Activated CD4-positive, CD25-positive, alpha-beta regulatory T cell treated with anti-CD3 and anti-CD28 coated beads, Interleukin-2, amount 50 U/mL, for 24 hours (primary cell): ENCODE data around the gene LILRA1.
"Not testable (repeated sequence)": the region's sequence is repeated elsewhere in the genome, so short reads cannot be mapped to it uniquely, and the experiment has no call there.

Experiments used
- ATAC-seq, 2 donors: fragments of 150-1000 bp; cut with Tn5 transposase; one replicate each; pipeline ENCODE4 v1.10.0; 2021; ENCODE audit warnings: mild to moderate bottlenecking in 1 of 2, moderate library complexity in 1 of 2

LILRA1 gene

DNA sequence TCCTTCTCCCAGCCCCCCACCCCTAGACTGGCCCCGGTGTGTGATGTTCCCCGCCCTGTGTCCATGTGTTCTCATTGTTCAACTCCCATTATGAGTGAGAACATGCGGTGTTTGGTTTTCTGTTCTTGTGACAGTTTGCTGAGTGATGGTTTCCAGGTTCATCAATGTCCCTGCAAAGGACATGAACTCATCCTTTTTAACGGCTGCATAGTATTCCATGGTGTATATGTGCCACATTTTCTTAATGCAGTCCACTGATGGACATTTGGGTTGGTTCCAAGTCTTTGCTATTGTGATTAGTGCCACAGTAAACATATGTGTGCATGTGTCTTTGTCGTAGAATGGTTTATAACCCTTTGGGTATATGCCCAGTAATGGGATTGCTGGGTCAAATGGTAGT, 15.2 kb upstream of the LILRA1 start:
- not testable (repeated sequence) for ATAC-seq

DNA sequence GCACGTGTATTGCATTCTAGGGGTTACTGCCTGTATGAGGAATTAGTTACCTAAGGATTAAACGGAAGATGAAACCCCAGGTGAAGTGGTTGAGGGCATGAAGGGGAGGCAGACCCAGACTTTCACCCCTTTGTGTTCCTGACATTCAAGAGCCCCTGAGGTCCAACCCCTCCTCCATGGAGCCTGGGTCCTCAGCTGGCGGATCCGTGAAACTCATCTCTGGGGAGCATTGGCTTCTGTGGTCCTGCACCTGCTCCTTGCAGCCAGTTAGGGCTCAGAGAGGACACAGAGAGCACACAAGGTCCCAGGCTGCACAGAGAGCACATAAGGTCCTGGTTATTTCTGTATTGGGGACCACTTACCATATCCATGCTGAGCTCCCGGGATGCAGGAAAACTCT, 7.0 kb upstream of the LILRA1 start:
- ATAC-seq, result no peak

DNA sequence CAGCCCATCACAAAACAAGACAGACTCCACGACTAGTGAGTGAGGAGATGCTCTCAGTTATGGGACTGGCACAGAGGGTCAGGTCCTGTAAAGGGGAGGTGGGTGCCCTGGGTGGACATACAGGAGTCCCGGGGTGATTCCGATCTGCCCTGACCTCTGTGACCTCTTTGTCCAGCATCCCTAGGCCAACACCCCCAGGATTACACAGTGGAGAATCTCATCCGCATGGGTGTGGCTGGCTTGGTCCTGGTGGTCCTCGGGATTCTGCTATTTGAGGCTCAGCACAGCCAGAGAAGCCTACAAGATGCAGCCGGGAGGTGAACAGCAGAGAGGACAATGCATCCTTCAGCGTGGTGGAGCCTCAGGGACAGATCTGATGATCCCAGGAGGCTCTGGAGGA, 6.4 kb upstream of the LILRA1 start:
- ATAC-seq, result no peak

DNA sequence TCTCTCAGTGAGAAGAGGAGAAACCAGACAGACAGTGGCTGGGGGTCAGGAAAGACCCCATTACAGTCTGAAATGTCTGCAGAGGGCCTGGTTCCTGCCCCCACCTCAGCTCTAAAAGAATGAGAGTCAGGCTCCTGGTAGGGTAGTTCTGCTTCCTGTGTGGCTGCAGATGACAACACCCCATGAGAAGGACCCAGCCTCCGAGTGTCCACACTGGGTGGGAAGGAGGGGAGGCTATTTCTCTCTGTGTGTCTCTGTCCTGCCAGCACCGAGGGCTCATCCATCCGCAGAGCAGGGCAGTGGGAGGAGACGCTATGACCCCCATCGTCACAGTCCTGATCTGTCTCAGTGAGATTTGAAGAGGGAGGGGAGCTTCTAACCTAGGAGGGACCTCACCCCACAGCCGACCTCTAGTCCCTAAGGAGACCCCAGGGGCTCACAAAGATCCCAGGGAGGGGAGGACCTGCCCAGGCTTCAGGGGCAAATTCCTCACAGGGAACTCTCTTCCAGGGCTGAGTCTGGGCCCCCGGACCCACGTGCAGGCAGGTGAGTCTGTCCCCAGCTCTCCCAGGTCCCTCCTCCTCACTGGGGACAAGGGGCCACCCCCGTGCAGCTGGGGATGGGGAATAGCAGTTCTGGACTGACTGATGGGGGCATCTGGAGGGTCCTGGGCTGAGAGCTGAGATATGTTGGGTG, 647 bp downstream of the LILRA1 start:
- ATAC-seq, result not testable (repeated sequence)

DNA sequence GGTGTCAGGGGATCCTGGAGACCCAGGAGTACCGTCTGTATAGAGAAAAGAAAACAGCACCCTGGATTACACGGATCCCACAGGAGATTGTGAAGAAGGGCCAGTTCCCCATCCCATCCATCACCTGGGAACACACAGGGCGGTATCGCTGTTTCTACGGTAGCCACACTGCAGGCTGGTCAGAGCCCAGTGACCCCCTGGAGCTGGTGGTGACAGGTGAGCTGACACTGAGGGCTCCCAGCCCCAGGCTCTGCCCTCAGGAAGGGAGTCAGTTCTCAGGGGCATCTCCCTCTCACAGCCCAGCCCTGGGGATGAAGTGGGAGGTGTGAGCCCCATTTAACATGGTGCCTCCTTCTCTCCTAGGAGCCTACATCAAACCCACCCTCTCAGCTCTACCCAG, 1.3 kb downstream of the LILRA1 start:
- no peak for ATAC-seq

DNA sequence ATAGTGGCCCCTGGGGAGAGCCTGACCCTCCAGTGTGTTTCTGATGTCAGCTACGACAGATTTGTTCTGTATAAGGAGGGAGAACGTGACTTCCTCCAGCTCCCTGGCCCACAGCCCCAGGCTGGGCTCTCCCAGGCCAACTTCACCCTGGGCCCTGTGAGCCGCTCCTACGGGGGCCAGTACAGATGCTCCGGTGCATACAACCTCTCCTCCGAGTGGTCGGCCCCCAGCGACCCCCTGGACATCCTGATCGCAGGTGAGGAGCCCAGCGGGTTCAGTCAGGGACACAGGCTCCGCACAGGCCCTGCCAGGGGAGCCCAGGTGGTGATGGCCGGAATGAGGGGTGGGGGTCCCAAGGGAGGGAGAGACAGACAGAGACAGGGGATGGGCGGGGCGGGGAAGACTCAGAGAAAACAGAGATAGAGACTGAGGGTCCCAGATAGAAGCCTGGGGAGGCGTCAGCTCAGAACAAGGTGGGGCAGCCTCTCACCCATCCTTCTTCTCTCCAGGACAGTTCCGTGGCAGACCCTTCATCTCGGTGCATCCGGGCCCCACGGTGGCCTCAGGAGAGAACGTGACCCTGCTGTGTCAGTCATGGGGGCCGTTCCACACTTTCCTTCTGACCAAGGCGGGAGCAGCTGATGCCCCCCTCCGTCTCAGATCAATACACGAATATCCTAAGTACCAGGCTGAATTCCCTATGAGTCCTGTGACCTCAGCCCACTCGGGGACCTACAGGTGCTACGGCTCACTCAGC, 2.4 kb downstream of the LILRA1 start:
- ATAC-seq, result not testable (repeated sequence)

DNA sequence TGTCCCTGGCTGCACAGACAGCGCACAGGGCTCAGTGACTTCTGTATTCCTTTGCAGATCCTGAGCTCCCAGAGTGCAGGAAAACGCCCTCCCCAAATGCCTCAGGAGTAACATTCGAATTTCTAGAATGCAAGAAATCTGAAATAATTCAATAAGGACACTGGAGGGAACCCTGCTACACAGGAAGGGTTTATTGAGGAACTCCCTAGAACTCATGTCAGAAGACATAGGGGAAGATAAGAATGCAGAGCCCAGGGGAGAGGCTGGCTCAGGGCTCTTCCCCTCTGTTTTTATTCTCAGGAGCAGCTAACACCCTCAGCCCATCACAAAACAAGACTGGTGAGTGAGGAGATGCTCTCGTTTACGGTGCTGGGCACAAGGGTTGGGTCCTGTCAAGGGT, 6.8 kb downstream of the LILRA1 start:
- ATAC-seq, result no peak

DNA sequence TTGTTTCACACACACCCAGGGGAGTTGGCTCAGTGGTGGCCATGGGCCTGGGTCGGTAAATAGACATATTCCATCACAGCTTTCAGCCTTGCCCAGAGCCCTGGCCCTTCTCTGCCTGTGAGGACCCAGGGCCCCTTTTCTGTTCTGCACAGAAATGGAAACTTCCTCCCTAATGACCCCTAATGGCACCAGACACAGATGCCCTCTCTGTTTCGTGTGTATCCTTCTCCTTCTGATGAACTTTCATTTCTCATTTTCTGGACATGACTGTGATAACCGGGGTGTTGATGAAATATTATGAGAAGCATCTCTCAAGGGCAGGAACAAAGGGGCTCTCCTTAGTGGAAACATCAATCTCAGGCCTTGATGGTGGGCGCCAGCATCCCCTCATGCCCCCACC, 12.8 kb downstream of the LILRA1 start:
- no peak for ATAC-seq

DNA sequence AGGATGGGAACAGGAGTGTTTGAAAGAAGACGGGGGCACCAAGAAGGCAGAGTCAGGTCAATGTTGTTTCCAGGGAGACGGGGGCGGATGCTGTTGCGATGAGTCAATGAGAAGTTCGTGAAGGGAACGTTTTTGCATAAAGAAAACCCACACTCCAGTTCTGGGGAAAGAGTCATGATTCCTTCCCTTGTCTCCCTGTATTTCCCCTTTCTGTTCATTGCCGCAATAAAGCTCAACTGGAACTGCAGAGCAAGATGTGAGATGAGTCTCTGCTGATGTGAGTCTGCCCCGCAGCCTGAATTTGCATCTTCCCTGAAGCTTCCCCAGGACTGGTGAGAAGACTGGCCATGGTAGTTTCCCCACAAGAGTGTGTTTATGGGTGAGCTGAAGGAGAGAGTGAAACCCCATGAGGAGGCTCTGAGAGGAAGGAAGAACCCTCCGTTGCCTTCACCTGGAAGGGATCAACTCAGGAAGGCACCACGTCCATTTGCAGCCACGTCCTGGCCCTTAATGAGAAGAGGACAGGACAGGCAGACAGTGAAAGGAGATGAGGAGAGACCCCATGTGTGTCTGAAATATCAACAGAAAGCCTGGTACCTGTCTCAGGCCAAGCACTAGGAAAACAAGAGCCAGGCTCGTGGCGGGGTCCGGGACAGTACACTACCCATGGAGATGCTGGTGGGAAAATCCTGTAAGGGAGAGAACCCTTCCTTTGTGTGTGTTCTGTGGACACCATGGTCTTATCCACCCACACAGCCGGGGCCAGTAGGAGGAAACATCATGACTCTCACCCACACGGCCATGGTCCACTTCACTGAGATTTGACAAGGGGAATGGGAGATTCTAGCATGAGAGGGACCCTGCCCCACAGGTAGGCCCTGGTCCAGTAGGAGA, 13.7 kb downstream of the LILRA1 start:
- peak; percentile 32 to 41 for ATAC-seq

DNA sequence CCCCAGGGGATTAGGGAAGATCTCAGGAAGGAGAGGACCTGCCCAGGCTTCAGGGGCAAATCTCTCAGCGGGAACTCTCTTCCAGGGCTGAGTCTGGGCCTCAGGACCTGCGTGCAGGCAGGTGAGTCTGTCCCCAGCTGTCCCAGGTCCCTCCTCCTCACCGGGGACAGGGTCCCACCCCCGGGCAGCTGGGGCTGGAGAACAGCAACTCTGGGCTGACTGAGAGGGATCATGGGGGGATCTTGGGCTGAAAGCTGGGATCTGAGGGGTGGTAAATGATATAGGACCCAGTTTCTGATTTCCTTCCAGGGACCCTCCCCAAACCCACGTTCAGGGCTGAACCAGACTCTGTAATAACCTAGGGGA, 14.3 kb downstream of the LILRA1 start:
- no peak for ATAC-seq

DNA sequence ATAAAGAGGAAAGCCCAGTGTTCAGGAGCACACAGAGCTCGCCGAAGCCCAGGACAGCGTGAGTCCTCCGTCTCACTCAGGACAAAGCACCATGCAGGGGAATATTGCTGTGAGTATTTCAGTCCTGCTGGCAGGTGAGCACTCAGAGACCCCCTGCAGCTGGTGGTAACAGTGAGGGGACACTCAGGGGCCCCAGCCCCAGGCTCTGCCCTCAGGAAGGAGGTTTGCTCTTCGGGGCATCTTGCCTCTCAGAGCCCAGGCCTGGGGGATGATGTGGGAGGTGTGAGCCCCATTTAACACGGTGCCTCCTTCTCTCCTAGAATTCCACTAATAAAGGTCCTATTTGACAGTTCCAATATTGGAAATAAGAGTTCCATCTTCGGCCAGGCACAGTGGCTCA, 14.8 kb downstream of the LILRA1 start:
- ATAC-seq, result no peak

DNA sequence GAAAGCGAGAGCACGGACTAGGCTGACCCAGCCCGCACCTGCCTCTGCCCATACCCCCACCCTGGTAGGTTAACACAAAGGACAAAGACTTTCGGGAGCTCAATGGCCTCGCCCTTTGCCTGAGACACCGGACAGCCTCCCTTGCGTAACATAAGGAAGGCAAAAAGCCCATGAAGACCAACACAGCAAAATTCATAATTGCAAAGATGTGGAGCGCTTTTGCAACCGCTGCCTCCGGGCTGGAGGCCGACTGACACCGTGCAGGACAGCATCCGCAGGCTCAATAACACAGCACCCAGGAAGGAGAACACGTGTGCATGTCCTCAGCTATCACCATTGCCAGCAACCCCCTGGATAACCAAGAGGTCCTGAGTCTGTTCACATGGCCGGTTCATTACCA, 15.4 kb downstream of the LILRA1 start:
- ATAC-seq, result no peak

DNA sequence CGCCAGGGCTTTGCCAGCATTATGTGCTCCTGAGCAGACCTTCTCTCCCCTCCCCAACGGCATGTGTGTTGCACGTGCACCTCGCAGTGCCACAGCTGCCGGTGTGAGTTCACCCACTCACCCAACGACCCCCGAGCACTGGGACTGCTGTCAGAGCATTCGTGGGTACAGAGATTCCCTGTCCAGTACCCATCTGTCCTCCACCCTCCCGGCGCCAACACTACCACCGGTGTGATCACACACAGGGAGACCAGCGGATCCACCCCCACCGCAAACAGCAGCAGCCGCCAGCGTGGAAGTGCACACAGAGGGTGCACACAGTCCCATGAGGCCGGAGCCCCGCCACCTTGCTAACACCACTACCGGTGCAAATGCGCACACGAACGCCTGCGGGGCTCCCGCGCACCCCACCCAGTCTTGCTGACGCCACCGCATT, 15.9 kb downstream of the LILRA1 start:
- ATAC-seq, result no peak

DNA sequence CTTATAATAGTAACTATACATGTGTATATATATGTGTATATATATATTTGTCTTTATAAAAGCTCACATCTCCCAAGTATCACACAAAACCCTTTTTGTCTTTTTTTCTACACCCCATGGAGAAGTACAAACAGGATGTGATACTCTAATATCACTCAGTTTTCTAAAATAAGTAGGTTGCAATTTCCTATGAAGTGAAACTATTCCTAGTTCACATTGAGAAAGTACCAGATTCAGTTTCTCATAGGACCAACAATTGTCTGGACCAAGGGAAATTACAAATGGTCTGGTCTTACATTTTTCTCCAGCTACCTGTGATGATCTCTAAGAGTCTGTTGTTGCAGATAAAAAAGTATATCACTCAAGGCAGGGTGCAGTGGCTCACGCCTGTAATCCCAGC, 19.0 kb downstream of the LILRA1 start:
- ATAC-seq, result no peak

DNA sequence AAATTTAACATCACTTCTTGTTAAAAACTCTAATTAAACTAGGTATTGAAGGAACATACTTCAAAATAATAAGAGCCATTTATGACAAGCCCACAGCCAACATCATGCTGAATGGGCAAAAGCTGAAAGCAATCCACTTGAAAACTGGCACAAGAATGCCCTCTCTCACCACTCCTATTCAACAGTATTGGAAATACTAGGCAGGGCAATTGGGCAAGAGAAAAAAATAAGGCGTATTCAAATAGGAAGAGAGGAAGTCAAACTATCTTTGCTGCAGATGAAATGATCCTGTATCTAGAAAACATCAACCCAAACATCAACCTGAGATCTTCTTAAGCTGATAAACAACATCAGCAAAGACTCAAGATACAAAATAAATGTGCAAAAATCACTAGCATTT, 21.3 kb downstream of the LILRA1 start:
- ATAC-seq, result no peak

DNA sequence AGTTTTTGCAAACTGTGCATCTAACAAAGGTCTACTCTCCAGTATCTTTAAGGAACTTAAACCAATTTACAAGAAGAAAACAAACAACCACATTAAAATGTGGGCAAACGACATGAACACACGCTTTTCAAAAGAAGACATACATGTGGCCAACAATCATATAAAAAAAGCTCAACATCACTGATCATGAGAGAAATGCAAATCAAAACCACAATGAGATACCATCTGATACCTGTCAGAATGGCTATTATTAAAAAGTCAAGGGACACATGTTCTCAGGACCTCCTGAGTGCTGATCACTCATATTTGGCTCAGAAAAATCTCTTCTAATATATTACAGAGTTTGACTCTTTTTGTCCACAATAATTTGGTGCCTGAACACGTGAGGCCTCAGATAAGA, 22.6 kb downstream of the LILRA1 start:
- no peak for ATAC-seq

DNA sequence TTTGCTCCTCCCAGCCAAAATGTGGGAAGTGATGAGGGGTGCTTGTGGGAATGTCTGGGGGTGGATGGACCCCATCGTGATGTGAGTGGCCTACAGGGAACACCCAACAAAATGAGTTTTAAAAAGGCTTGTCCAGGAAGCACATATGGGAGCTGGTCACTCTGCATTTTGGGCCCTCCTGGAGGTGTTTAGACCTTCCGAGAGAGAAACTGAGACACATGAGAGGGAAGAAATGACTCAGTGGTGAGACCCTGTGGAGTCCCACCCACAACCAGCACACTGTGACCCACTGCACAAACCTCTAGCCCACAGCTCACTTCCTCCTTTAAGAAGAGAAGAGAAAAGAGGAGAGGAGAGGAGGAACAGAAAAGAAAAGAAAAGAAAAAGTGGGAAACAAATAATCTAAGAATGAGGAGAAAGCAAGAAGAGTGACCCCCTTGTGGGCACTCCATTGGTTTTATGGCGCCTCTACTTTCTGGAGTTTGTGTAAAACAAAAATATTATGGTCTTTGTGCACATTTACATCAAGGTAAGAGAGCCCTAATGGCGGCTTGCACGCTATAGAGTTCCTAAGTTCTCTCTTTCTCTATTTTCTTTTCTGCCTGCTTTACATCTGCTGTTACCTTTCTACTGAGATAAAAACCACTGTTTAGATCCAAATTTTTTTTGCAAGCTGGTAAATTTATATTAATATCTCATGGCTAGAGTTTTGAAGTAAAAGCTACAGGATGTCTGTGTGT, 23.6 kb downstream of the LILRA1 start:
- ATAC-seq, result no peak

DNA sequence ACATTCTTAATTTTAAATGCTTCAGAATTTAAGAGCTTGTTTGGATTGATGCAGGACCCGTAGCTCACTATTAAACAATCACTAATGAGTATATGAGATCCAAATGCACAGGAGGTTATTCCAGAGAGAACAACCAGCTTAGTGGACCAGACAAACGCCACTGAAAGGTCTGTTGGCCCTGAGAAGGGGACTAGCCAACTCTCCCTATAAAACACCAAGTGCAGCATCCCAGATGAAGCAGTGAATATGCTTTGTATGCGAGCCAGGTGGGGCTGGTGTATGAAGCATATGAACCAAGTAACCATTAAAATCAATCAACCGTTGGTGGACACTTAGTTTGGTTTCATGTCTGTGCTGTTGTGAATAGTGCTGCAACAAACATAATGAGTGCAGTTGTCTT, 27.0 kb downstream of the LILRA1 start:
- ATAC-seq, result no peak

DNA sequence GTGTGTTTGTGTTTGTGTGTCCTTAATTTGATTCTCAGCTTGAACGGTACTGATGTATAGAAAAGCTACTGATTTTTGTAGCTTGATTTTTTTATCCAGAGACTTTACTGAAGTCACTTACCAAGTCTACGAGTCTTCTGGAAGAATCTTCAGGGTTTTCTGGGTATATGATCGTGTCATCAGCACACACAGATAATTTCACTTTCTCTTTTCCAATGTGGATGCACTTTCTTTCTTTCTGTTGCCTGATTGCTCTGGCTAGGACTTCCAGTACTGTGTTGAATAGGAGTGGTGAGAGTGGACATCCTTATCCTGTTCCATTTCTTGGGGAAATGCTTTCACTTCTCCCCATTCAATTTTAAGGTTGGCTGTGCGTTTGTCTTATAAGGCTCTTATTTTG, 29.0 kb downstream of the LILRA1 start:
- no peak for ATAC-seq

DNA sequence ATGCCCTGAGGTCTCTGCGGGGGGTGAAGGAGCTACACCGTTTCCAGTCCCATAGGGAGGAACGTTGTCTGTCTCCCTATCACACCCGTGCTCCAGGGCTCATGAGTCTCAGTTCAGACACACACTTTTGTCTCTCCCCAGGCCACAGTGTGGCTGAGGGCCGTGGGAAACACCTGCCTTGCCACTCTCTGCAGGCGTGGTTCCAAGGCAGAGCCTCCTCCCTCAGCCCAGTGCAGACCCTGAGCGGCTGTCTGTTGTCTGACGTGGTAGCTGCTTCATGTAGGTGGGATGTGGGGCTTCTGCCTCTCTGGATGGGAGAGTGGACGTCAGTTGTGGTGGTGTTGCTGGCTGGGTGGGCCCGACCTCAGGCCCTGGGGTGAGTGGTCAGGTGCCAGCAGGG, 30.8 kb downstream of the LILRA1 start:
- ATAC-seq, result peak; percentile 21 to 33

DNA sequence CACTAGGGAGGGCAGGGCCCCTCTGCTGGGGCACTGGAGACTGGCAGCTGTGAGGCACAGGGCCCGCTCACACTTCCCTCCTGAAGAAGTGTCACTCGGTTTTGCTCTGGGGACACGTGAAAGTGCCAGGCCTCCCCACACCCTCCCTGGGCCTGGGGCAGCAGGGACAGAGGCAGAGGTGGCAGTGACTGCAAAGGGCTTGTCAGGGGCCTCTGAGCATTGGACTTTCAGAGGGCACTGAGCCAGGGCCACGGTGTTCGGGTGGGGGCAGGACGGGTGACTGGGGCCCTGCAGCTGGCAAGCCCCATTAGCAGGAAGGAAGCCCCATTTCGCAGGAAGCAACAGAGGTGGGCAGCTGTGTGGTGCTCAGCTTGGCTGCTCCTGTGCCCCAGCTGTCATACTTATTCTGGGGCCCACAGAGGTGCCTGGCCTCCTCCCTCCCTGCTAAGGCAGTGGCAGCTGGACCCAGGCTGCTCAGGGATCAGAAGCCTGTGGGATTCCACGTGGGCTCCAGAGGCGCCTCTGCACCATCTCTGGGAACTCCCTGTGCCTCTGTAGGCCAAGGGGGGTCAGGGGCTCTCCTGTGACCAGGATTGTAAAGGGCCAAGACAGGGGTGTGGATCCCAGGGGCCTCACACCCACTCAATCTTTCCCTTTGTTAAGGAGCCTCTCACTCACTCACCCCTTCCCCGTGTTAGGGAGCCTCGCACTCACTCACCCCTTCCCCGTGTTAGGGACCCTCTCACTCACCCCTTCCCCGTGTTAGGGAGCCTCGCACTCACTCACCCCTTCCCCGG, 31.7 kb downstream of the LILRA1 start:
- peak in 1 of 2 donors; percentile 33 for ATAC-seq

DNA sequence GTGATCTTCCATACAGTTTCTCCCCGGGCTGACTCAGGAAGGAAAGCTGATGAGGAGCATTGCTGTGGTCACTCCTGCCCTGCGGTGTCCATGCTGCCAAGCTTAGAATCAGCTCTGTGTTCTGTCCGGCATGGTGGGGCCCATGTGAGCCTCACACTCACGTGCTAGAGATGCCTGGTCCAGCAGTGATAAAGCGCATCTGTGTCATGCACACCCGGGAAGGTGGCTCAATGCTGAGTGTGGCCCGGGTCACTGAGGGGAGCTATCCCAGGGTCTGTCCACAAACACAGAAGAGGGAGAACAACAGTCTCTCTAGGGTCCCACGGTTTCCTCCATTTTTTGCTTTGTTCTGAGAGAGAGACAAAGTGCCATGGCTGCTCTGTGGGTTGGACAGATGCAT, 33.3 kb downstream of the LILRA1 start:
- ATAC-seq, result no peak
